ENCODE measurements around the gene LRRC4C.

- TF ChIP-seq POLR2A (IDR thresholded peaks at IDR 0.05) (no peak), CTCF (IDR thresholded peaks at IDR 0.05) (no peak)
These were observed 945.3 kb downstream of the LRRC4C start for GRCh38 chr11:40514124-40514523.

Measured in Peyer's patch (tissue), 4 donors.